NCI-H146 (cell line): ENCODE results near the gene ATXN1.

Experiments
- DNase-seq: peaks from one replicate; lab custom pipeline; 2025; lab: John Stamatoyannopoulos, UW

The ATXN1 gene

DNA sequence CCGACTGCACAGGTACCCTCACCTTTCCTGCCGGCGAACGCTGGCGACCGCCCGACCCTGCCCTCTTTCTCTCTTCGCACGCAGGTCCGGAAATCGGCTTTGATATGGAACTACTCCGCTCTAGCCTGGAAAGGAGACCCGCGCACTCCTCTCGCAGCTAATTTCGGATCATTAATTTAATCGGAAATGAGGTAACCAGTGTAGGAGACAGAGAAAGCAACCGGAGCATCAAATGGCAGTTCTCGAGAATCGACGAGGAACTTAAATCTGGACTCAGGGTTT lies 949 bp upstream of the ATXN1 start:
- peak; percentile 47 for DNase-seq

DNA sequence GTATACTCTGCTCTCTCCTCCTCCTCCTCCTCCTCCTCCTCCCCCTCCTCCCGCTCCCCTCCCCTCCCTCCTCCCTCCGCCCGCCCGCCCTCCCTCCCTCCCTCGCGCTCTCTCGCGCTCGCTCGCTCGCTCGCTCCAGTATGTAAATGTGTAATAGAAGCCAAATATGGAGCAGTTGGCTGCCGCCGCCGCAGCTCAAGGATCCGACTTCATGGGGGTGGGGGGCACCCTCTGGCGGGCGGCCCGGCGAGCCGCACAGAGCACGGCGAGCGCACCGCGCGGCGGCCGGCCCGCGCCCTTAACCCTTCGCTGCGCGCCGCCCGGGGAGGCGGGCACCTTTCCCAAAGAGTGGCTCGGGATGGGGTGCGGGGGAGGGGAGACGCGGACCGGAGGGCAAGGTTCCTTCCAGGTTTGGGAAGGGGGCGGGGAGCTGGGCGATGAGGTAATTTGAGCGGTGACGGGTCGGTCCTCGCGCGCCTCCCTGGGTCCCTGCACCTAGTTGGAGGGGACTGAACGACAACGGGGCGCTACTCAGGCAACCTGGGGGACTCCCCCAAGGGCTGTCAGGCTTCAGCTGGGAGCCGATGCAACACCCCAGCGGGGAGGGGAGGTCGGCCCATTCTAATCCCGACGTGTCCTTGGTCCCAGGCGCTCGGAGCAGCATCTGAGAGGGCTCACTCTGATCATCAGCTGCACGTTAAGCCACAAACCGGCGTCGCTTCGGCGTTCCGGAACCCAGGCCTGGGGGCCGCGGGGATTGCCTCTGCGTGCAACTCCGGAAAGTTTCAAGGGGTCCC lies 409 bp upstream of the ATXN1 start:
- DNase-seq = peak; percentile 83

DNA sequence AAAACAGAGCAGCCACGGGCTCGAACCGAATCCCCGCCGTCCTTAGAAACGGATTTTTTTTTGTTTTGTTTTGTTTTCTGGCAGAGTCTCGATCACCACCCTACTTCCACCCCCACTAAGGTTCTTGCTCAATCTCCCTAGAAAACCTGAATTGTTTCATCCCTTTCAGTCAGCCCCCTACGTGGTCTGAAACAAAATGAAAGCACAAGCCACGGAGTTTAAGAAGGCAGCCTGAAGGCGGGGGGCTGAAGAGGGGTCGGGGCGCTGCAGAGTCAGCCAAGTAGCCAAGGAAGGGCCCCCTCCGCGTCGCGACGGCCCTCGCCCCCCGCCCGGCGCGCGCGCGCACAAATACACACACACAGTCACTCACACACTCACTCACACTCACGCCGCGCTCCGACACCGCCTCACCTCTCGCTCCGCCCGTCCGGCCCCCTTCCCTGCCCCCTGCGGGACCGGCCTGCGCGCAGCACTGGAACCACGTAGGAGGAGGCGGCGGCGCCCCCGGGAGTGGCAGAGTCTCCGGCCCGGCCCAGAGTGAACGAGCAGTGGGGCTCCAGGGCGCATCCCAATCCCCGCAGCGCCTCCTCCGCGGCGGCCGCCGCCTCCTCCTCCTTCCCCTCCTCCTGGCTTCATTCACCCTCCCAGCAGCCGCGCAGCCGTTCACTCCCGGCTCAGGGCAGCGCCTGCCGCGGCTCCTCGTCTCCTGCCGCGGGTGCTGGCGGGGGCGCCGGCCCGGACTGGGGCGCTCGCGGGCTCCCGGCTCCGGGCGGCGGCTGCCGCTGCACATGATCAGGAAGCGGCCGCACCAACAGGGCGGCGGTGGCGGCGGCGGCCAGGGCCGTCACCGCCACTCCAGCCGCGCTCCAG lies 1.4 kb downstream of the ATXN1 start:
- peak; percentile 72 for DNase-seq

DNA sequence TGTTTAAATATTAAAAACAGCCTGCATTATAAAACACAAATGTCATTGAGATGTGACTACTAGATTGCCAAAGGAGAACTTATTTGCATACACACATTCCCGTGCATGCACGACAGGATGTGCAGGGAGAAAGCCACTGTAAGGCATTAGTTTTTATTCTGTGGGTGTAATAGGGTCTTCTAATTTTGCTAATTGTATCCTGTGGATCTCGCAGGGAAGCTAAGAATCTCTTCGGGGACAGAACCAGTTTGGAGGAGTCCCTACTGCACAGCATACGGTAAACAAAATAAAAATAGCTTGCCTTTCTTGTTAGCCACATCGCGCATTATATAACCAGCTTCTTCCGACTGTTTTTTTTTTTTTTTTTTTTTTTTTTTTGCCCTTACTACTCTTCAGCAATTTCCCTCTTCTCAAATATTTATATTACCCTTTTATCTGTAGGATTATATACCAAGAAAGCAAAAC lies 2.0 kb downstream of the ATXN1 start:
- no peak for DNase-seq

DNA sequence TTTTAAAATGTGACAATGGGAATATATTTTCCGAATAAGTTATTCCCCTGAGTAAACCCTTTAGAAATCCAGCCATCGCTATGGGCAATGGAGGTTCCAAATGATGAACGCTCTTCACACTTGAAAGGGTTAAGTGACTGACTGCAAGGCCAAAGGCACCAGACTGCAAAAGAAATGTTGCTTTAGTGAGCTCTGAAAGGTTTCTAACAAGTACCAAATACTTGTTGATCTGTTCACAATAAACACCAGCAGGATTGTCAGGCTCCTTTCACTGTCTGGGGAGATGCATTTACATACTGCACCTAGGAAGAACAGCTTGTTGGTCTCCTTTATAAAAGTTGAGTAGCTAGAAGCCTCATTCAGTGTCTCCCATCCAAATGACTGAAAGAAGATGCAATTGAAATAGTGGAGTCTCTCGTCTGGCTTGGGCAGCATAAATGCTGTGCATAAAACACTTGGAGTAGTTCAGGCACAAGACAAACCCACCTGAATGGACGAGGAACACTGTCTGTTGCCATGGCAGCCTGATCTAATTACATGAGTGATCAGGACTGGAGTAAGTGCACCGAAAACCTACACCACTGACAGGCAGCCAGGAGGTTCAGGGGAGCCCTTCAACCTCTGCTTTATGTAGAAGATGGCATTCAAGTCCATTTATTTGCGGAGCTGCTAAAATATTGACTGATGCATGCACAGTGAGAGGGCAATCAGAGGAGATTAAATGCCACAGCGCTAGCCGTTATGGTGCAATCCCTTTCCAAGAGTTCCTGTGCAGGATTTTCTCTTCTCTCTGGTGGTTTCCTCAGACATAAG lies 2.9 kb downstream of the ATXN1 start:
- peak; percentile 64 for DNase-seq

DNA sequence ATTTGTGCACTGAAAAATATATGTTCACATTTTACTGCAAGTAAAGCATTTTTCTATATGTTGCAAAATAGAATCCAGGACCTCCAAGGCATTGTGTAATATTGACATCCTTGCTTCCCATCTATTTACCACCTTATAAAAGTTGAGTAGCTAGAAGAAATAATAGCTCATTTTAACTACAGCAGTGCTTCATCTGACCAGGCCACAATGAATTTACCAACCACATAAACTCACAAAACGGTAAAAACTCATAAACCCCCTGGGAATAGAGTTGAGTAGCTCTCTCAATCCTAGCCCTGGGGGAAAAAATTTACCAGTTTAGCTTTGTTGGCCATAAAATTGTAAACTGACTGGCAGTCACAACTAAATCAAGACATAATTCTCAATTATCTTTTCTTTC lies 3.9 kb downstream of the ATXN1 start:
- DNase-seq = no peak

DNA sequence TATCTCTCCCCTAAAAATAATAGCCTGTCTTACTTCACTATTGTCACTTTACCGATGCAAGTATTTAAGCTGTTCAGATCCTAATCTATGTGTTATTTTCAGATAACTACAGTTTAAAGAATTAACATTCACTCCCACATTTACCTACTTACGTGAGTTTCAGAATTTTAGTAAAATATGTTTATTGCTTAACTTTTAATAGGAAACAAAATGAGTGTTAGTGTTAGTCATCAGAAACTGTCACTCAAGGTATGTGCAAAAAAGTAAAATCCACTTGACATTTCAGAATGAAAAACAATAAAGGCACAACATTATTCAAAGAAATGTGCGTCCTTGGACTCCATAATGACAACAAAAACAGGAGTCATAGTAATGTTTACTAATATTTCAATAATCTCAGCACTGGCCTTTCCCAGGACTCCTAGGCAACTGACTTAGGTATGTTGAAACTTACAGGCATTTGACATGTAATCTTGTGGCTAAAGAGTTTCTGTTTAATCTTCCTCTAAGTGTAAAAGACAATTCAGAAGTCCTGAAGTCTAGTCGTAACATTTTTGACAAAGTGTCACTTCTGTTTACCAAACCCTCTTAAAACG lies 4.5 kb downstream of the ATXN1 start:
- DNase-seq = no peak

DNA sequence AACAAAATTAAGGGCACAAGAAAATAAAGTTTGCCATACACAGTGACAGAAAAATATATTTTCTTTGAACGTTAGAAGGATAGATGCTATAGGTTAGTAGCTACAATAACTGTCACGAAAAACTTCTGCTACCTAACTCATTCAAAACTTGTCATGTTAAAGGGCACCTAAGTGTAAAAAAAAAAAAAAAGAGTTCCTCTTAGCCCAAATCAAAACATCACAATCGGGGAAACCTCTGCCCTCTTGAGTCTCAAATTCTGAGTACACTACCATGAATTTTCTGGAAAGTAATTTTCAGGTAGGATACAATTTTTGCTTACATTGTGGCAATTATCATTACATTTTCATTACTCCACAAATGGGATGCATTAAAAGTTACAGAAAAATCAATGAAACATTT lies 5.7 kb downstream of the ATXN1 start:
- no peak for DNase-seq

DNA sequence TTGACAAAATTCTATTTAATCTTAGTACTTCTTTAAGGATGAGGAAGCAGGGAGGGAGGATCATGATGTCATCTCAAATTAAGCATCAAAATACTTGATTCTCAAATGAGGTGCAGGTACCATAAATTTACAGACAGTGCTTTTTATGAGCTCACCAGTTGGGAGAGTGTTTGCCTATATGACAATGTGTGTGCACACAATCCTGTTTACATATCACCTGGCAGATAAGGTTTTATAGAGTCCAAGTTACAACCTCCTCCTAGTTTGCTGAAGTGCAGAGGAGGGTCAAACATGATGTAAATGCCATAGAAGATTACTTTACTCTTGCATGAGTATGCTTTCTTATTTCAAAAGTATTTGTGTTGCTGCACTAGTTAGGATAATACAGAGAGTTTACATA lies 6.4 kb downstream of the ATXN1 start:
- peak; percentile 20 for DNase-seq

DNA sequence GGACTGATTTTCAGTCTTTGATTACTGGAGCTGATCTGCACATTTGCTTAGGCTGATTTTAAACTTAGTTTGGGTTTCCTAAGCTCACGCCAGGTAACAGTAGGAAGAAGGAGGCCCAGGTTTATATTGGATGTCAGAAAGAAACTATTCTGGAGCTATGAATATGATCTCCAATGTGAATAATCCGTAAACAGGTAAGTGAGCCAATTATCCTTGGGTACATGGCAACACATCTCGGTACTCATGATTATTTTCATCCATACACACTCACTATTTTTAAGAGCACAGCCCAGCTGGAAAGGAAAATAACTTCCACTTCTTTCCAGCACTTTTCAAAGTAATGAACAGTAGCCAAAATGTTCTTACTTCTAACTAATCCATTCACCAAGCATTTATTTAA lies 7.0 kb downstream of the ATXN1 start:
- DNase-seq = no peak

DNA sequence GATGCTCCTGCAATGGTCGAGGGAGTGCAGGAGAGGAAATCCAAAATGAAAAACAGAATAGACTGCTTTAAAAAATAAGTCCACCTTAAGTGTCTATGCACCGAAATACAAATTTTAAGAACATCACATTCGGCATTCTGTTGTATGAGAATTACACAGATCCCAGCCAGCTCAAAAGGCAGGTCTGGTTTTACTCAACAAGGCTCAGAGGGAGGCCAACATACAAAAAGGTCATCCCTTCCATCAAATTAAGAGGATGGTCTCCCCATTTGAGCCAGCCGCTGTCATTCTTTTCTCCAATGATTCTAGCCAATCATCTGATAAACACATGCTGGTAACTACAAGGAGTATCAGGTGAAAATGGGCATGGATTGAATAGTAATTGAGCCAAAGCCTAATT lies 7.9 kb downstream of the ATXN1 start:
- DNase-seq = no peak

DNA sequence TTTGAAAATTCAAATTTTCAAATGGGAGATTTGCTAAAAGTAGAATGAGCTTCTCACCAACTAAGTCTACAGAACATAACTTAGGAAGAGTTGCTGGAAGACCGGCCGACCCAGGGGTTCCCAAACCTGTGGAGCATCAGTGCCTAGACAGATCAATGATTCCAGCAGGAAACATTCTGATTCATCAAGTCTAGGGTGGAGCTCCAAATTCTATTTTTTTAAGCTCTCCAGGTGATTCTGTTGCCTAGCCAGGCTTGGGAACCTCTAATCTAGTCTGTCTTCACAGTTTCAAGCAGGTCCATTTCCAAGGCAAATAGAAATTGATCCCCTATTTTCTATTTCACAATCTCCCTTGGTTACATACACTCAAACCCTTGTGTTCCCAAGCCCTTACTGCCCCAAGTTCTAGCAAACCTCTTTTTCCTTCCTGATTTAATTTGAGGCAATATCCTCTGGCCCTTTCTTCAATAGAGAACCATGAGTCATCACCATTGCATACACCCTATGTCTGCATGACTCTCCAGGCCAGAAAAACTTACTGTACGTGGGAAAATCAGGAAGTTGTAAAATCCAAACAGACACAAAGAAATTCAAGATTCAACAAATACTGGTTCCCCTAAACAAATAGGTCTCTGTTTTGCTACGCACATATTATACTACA lies 8.9 kb downstream of the ATXN1 start:
- no peak for DNase-seq

DNA sequence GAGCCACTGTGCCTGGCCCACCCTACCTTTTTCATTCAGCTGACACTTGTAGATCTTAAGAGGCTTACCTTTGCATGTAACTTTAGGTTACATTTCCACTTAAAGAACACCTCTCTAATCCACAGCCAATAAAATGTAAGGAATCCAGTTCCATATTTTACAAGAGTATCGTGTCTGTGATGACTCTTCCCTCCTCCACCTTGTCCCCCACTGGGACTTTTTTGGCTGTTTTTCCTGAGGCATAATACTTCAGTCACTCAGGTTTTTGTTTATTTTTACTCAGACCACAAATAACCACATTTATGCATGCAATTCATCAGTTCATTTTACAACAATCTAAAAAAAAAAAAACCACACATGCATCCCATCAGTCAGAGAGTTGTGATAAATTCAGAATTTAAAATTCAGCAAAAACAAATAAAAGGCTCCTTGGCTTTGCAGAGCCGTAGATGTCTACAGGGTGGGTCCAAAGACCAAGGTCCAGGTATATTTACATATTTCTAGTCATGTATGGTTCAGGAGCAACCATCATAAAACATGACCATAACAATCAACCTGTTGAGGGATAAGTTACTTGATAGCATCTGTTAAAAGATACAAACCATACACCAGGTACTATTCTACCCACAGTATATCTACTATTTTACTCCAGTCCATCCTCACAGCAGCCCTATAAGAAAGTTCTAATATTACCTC lies 9.9 kb downstream of the ATXN1 start:
- no peak for DNase-seq

DNA sequence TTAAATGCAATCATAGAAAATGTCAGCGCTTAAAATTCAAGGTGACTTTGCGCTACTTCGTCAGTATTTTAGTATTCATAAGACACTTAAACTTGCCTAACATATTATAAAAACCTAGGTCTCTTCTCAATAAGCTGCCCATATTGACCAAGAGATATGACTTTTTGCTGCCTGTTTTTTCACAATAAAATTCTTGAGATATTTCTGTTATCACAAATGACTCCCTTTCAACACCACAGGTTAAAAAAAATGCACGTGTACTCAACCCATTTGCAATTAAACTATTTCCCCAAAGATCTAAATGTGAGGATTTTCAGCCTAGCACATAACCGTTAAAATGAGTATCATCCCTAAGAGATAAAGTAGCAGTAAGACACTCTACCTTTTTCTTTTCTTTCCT lies 10.7 kb downstream of the ATXN1 start:
- DNase-seq = no peak

DNA sequence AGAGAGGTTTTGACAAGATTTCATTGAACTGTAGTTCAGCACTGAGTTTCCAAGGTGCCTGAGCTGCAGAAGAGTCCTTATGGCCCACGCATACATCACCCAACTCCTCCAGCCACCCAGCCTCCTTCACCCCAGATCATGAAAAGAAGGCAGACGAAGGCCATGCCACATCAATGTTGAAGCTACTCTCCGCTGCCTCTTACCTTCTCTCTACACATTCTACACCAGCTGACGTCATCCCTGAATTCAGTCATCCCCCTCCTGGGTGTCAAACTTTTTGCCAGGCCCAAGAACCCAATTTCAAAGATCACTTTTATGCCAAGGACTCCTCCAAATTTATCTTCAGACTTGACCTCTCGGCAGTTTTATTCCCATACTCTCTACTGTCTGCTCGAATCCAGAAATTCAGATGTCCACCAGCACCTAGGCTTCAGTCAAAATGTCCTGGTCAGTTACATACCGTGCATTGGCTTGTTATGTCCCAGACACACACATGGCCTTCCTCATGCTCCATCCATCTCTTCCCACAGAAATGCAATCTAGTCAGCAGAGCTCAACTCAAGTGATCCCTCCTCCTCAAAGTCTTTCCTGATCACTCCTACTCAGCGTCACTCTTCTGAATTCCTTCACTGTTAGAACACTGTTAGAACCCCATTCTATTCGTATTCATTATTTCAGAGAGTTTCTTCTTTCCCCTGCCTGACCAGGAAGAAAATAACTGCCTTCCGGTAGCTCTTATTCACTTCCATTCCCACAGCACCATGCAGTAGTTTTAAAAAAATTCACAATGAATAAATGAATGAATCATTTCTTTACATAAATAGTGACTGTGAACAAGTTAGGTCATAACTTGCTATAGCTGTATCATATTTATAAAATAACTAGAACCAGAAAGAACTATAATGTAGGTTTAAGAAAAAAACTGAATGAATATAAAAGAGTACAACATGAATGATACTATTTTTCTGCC lies 11.5 kb downstream of the ATXN1 start:
- no peak for DNase-seq

DNA sequence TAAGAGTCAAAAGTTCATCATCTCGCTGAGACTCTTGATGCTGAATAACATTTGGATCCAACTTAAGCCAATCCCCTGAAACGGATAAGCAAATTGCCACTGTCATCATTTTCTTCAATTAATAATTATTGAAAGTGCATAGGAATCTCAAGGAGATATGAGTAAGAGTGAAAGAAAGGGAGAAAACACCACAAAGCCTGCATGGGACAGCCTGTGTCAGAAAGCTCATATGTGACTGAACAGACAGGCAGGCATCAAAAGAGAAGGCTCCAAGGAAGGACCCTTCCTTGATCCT lies 13.3 kb downstream of the ATXN1 start:
- no peak for DNase-seq

DNA sequence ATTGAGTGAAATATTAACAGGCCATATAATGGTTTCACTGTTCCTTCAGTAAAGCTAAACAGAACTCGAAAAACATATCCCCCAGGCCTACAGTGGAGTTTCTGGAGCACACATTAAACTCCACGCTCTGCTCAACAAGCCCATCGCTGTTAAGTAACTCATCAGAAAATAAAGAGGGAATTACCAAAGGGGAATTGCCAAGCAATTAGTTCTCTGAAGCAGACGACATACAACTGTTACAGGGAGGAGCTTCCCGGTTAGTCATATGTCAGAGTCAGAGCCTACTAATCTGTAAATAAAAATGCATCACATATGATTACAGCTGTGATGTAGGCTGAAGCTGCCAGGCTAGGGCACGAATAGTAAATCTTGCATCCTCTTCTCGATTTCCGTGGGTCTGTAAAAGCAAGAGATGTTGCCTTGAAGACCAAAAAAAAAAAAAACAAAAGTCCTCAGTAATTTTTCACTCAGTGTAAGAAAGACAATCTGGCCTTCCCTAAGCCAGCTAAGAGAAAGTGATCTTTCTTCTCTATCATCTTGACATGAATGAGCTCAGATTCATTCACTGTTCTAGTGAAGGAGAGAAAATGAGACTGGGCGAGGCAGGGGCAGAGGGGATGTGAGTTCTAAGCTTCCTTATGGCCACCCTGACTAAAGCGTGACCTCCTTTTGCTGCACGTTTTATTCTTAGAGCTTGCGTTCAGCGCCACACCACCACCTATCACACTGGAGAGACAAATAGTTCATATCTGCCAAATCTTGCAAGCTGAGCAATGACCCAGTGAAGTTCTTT lies 13.8 kb downstream of the ATXN1 start:
- DNase-seq = no peak

DNA sequence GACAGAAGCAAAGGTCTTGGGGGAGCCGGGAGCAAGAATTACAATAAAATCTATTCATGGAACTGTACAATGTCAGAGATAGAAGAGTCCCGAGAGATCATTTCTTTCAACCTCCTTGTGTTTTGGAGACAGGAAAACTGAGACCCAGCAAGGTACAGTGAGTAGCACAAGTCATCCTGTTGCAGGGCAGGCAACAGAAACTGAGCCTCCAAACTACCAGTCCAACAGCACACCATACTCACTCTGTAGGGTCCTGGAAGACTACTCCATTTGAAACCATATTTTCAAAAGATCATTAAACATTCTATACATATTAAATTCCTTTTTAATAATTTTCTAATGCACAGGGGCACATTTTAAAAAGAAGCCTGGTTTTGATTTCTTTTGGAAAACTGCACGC lies 14.4 kb downstream of the ATXN1 start:
- no peak for DNase-seq

DNA sequence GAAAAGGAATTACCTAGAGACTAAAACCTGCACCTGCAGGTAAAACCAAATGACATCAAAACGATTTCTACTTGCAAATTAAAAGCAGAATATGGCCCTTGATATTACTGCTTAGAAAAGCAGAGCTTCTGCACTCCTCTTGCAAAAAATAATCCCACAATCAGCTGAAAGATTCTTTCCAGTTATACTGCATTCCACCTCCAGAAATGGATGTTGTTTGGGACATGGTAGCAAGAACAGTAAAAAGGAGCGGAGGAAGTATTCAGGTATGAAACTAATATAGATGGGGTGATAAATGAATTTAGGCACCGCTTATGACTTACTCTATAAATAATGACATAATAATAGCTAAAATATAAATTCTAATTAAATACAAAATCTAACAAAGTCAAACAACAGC lies 14.9 kb downstream of the ATXN1 start:
- DNase-seq = no peak
